ES-I3 (cell line): Measurements from ENCODE around the gene AFG3L2.

Experiments
- H3K36me3 ChIP-seq: 2 replicates; pipeline ENCODE4 v1.6.1; 2013; ENCODE audit warnings: mild to moderate bottlenecking, low read length, control low read depth, moderate library complexity; ENCODE audit not compliant: insufficient read depth
- H3K4me1 ChIP-seq: 2 replicates; pipeline ENCODE4 v1.6.1; 2013; ENCODE audit warnings: mild to moderate bottlenecking, control low read depth, low read length; ENCODE audit not compliant: insufficient read depth
- H3K9ac ChIP-seq: 2 replicates; pipeline ENCODE4 v1.6.1; 2013; ENCODE audit warnings: low read depth, mild to moderate bottlenecking, low read length, moderate library complexity
- H3K9me3 ChIP-seq: 2 replicates; pipeline ENCODE4 v1.6.1; 2013; ENCODE audit warnings: mild to moderate bottlenecking, low read length, moderate library complexity; ENCODE audit not compliant: control insufficient read depth, insufficient read depth

The AFG3L2 gene

GRCh38 chr18:12287131-12287681 lies 89.8 kb downstream of the AFG3L2 start:
- Histone ChIP-seq H3K4me1 (peaks cover 5% of the 10 kb centered on the region; the same call in 1 of the 2 replicates), H3K9ac (peak overlapping the region; percentile 67), H3K36me3 (no peaks in the 10 kb centered on the region), H3K9me3 (no peaks in the 10 kb centered on the region)

GRCh38 chr18:12283666-12284065 lies 93.4 kb downstream of the AFG3L2 start:
- Histone ChIP-seq H3K9me3 (no peaks in the 10 kb centered on the region), H3K36me3 (no peaks in the 10 kb centered on the region), H3K9ac (no peak overlapping the region), H3K4me1 (peaks cover 14% of the 10 kb centered on the region; the same call in 1 of the 2 replicates)

- Histone ChIP-seq H3K9me3 (no peaks in the 10 kb centered on the region), H3K36me3 (no peaks in the 10 kb centered on the region), H3K9ac (no peak overlapping the region), H3K4me1 (peaks cover 18% of the 10 kb centered on the region; the same call in 1 of the 2 replicates)
Observed at GRCh38 chr18:12283256-12283655, 93.8 kb downstream of the AFG3L2 start.

GRCh38 chr18:12282442-12283039 lies 94.5 kb downstream of the AFG3L2 start:
- peaks cover 19% of the 10 kb centered on the region; the same call in 1 of the 2 replicates for H3K4me1 ChIP-seq
- H3K9ac ChIP-seq = no peak overlapping the region
- no peaks in the 10 kb centered on the region for H3K36me3 ChIP-seq
- no peaks in the 10 kb centered on the region for H3K9me3 ChIP-seq

GRCh38 chr18:12281861-12282260 lies 95.2 kb downstream of the AFG3L2 start:
- Histone ChIP-seq H3K9ac (no peak overlapping the region), H3K36me3 (no peaks in the 10 kb centered on the region)

GRCh38 chr18:12279781-12280531 lies 97.1 kb downstream of the AFG3L2 start:
- H3K4me1 ChIP-seq = peaks cover 19% of the 10 kb centered on the region; the same call in 1 of the 2 replicates
- H3K9ac ChIP-seq = no peak overlapping the region; the same call in 1 of the 2 replicates
- H3K36me3 ChIP-seq = no peaks in the 10 kb centered on the region
- H3K9me3 ChIP-seq = no peaks in the 10 kb centered on the region

More at GRCh38 chr18:12281861-12282260, 95.2 kb downstream of the AFG3L2 start:
- H3K9me3 ChIP-seq = no peaks in the 10 kb centered on the region
- peaks cover 19% of the 10 kb centered on the region; the same call in 1 of the 2 replicates for H3K4me1 ChIP-seq
